ENCODE data around the gene PAN3. TPM values are rescaled to one million over a fixed set of nuclear protein-coding genes. Genes with fewer than 3 reads are reported as not detected.

Gene PAN3
- total RNA-seq, 4 donors from 2014 or later: 26.0 to 45.0 (median 34.1) TPM

GRCh38 chr13:28282451-28282850 lies 144.1 kb downstream of the PAN3 start:
- Histone ChIP-seq H3K4me1 (no peaks in the 10 kb centered on the region), H3K27me3 (no peaks in the 10 kb centered on the region), H3K9me3 (no peaks in the 10 kb centered on the region), H3K36me3 (peaks cover 0 to 86% of the 10 kb centered on the region in 2 donors), H3K27ac (no peak overlapping the region), H3K4me3 (no peak overlapping the region)
- 75 to 93% methylated on average over 5 of the region's 5 CpGs for WGBS, 2 donors (ENCODE audit: low coverage in 1 of 2)
- no peak for ATAC-seq
- TF ChIP-seq EP300 (IDR thresholded peaks at IDR 0.05) (no peak), POLR2A (IDR thresholded peaks at IDR 0.05) (no peak)

- Histone ChIP-seq H3K9me3 (no peaks in the 10 kb centered on the region), H3K4me3 (no peak overlapping the region), H3K36me3 (peaks cover 0 to 87% of the 10 kb centered on the region in 2 donors), H3K27ac (no peak overlapping the region), H3K4me1 (no peaks in the 10 kb centered on the region), H3K27me3 (no peaks in the 10 kb centered on the region)
- 97 to 100% methylated on average over 3 of the region's 3 CpGs for WGBS, 2 donors (ENCODE audit: low coverage in 1 of 2)
- ATAC-seq: no peak
- TF ChIP-seq EP300 (IDR thresholded peaks at IDR 0.05): no peak
- no peak for TF ChIP-seq POLR2A (IDR thresholded peaks at IDR 0.05)
- TF ChIP-seq POLR2AphosphoS5 (IDR thresholded peaks at IDR 0.05): no peak
- TF ChIP-seq CTCF (IDR thresholded peaks at IDR 0.05): no peak
Observed at GRCh38 chr13:28283600-28283999, 145.3 kb downstream of the PAN3 start.

GRCh38 chr13:28286263-28286662 lies 147.9 kb downstream of the PAN3 start:
- H3K4me3 ChIP-seq: no peak overlapping the region
- WGBS, 2 donors (ENCODE audit: low coverage in 1 of 2): 100% methylated on average over 1 of the region's 1 CpG
- H3K36me3 ChIP-seq: peaks cover 0 to 83% of the 10 kb centered on the region in 2 donors
- no peaks in the 10 kb centered on the region for H3K4me1 ChIP-seq
- TF ChIP-seq POLR2AphosphoS5 (IDR thresholded peaks at IDR 0.05) (no peak), CTCF (IDR thresholded peaks at IDR 0.05) (no peak), EP300 (IDR thresholded peaks at IDR 0.05) (no peak), POLR2A (IDR thresholded peaks at IDR 0.05) (no peak)
- H3K27ac ChIP-seq: no peak overlapping the region
- no peaks in the 10 kb centered on the region for H3K9me3 ChIP-seq
- H3K27me3 ChIP-seq: no peaks in the 10 kb centered on the region
- no peak for ATAC-seq

- TF ChIP-seq CTCF (IDR thresholded peaks at IDR 0.05): no peak
- TF ChIP-seq EP300 (IDR thresholded peaks at IDR 0.05): no peak
- TF ChIP-seq POLR2A (IDR thresholded peaks at IDR 0.05): no peak
- no peak for TF ChIP-seq POLR2AphosphoS5 (IDR thresholded peaks at IDR 0.05)
- Histone ChIP-seq H3K27ac (no peak overlapping the region), H3K9me3 (no peaks in the 10 kb centered on the region), H3K4me3 (no peak overlapping the region), H3K27me3 (no peaks in the 10 kb centered on the region), H3K4me1 (no peaks in the 10 kb centered on the region), H3K36me3 (peaks cover 0 to 39% of the 10 kb centered on the region in 2 donors)
- WGBS, 2 donors (ENCODE audit: low coverage in 1 of 2): 100% methylated on average over 1 of the region's 3 CpGs
- ATAC-seq: no peak
Observed at GRCh38 chr13:28297341-28297740, 159.0 kb downstream of the PAN3 start.

GRCh38 chr13:28299916-28300315 lies 161.6 kb downstream of the PAN3 start:
- Histone ChIP-seq H3K27me3 (no peaks in the 10 kb centered on the region), H3K4me3 (no peak overlapping the region), H3K36me3 (peaks cover 0 to 14% of the 10 kb centered on the region in 2 donors), H3K27ac (no peak overlapping the region), H3K9me3 (no peaks in the 10 kb centered on the region), H3K4me1 (no peaks in the 10 kb centered on the region)
- TF ChIP-seq EP300 (IDR thresholded peaks at IDR 0.05) (no peak), POLR2A (IDR thresholded peaks at IDR 0.05) (no peak), CTCF (IDR thresholded peaks at IDR 0.05) (no peak), POLR2AphosphoS5 (IDR thresholded peaks at IDR 0.05) (no peak)
- ATAC-seq: no peak
- WGBS, 2 donors (ENCODE audit: low coverage in 1 of 2): 57 to 71% methylated on average over 2 of the region's 2 CpGs
